ENCODE data around the gene OR2AT4.

- TF ChIP-seq POLR2AphosphoS5 (IDR thresholded peaks at IDR 0.05) (no peak), CTCF (IDR thresholded peaks at IDR 0.05) (no peak), POLR2A (IDR thresholded peaks at IDR 0.05) (no peak)
Observed at GRCh38 chr11:75068559-75068958, 28.1 kb downstream of the OR2AT4 start.
